Activated B cell treated with CpG ODN at 0.5 μM for 24 hours (primary cell): ENCODE data around the gene CST4. TPM values are rescaled to one million over a fixed set of nuclear protein-coding genes. Genes with fewer than 3 reads are reported as not detected.
"Not testable (repeated sequence)": the region's sequence is repeated elsewhere in the genome, so short reads cannot be mapped to it uniquely, and the experiment has no call there.

Experiments
- ATAC-seq: fragments of 200-7000 bp; cut with Tn5 transposase; one replicate; pipeline ENCODE4 v1.10.0; 2021; ENCODE audit warnings: low read depth, mild to moderate bottlenecking, moderate library complexity
- CTCF ChIA-PET: fragments of 350-600 bp; sonication (Branson Sonifier 250); formaldehyde crosslinking; loops from one replicate; lab custom pipeline; 2021; ENCODE audit warnings: antibody characterized with exemption; lab: Charles Lee
- POLR2A ChIA-PET: fragments of 350-600 bp; sonication (Branson Sonifier 250); formaldehyde crosslinking; loops from one replicate; lab custom pipeline; 2021; ENCODE audit warnings: antibody characterized with exemption; lab: Charles Lee
- DNase-seq: peaks from one replicate; pipeline ENCODE4 v3.0.0; 2022
- H3K27ac Mint-ChIP-seq: one replicate; pipeline ENCODE4 v1.8.0; 2020; ENCODE audit warnings: mixed read lengths
- H3K27me3 Mint-ChIP-seq: one replicate; pipeline ENCODE4 v1.8.0; 2021; ENCODE audit warnings: mixed read lengths
- H3K36me3 Mint-ChIP-seq: one replicate; pipeline ENCODE4 v1.8.0; 2021; ENCODE audit warnings: low read depth, mixed read lengths
- H3K4me1 Mint-ChIP-seq: one replicate; pipeline ENCODE4 v1.8.0; 2021; ENCODE audit warnings: mixed read lengths
- H3K4me3 Mint-ChIP-seq: one replicate; pipeline ENCODE4 v1.8.0; 2020; ENCODE audit warnings: mild to moderate bottlenecking, mixed read lengths
- H3K9me3 Mint-ChIP-seq: one replicate; pipeline ENCODE4 v1.8.0; 2020; ENCODE audit warnings: mixed read lengths
- CTCF ChIP-seq: fragments of 200-600 bp; IDR thresholded peaks from one replicate; pipeline ENCODE4 v1.8.0; 2022; ENCODE audit warnings: antibody characterized with exemption, mild to moderate bottlenecking
- intact Hi-C: fragments of 100-400 bp; cut with micrococcal nuclease; formaldehyde crosslinking; loops from one replicate; pipeline ENCODE4 v1.15.1; 2024
- total RNA-seq: library from RNA; stranded (reverse); gene quantifications from 2 replicates; pipeline ENCODE4 v1.2.3, GENCODE V29; 2022

CST4 gene
- total RNA-seq, 1 donor from 2014 or later = not detected

GRCh38 chr20:23663180-23663579 is 25.7 kb downstream of the CST4 start:
- intact Hi-C loops = no loop called here
- no peak overlapping the region for H3K4me3 Mint-ChIP-seq
- TF ChIP-seq CTCF = no peak
- no peak for ATAC-seq
- no peak overlapping the region for H3K27ac Mint-ChIP-seq
- H3K36me3 Mint-ChIP-seq = no peaks in the 10 kb centered on the region
- no peak for DNase-seq
- H3K4me1 Mint-ChIP-seq = no peaks in the 10 kb centered on the region
- no peaks in the 10 kb centered on the region for H3K9me3 Mint-ChIP-seq
- POLR2A ChIA-PET = no interaction called here
- H3K27me3 Mint-ChIP-seq = no peaks in the 10 kb centered on the region
- CTCF ChIA-PET = no interaction called here

GRCh38 chr20:23662276-23662870 is 26.5 kb downstream of the CST4 start:
- H3K9me3 Mint-ChIP-seq = no peaks in the 10 kb centered on the region

GRCh38 chr20:23661002-23661429 is 27.8 kb downstream of the CST4 start:
- Mint-ChIP-seq H3K27ac (no peak overlapping the region), H3K4me1 (no peaks in the 10 kb centered on the region), H3K4me3 (no peak overlapping the region), H3K9me3 (no peaks in the 10 kb centered on the region), H3K36me3 (no peaks in the 10 kb centered on the region), H3K27me3 (no peaks in the 10 kb centered on the region)
- DNase-seq = no peak
- no peak for ATAC-seq
- ChIA-PET CTCF (no interaction called here), POLR2A (no interaction called here)
- no peak for TF ChIP-seq CTCF
- intact Hi-C loops = no loop called here

More at GRCh38 chr20:23662276-23662870, 26.5 kb downstream of the CST4 start:
- no peak for TF ChIP-seq CTCF
- DNase-seq (no peak), ATAC-seq (no peak)
- ChIA-PET CTCF (no interaction called here), POLR2A (no interaction called here)
- Mint-ChIP-seq H3K27me3 (no peaks in the 10 kb centered on the region), H3K36me3 (no peaks in the 10 kb centered on the region), H3K4me3 (no peak overlapping the region), H3K27ac (no peak overlapping the region), H3K4me1 (no peaks in the 10 kb centered on the region)
- intact Hi-C loops = no loop called here

GRCh38 chr20:23659989-23660837 is 28.6 kb downstream of the CST4 start:
- peaks cover 5% of the 10 kb centered on the region for H3K4me1 Mint-ChIP-seq
- ChIA-PET POLR2A (no interaction called here), CTCF (no interaction called here)
- H3K4me3 Mint-ChIP-seq = no peak overlapping the region
- DNase-seq (no peak), ATAC-seq (no peak)
- H3K36me3 Mint-ChIP-seq = no peaks in the 10 kb centered on the region
- H3K27ac Mint-ChIP-seq = no peak overlapping the region
- no peak for TF ChIP-seq CTCF
- H3K9me3 Mint-ChIP-seq = no peaks in the 10 kb centered on the region
- intact Hi-C loops = no loop called here
- no peaks in the 10 kb centered on the region for H3K27me3 Mint-ChIP-seq

- peaks cover 11% of the 10 kb centered on the region for H3K4me1 Mint-ChIP-seq
- H3K27me3 Mint-ChIP-seq, H3K9me3 Mint-ChIP-seq, intact Hi-C loops, H3K27ac Mint-ChIP-seq, H3K36me3 Mint-ChIP-seq, POLR2A ChIA-PET, DNase-seq, CTCF ChIA-PET, H3K4me3 Mint-ChIP-seq, ATAC-seq: not testable (repeated sequence)
Measured at GRCh38 chr20:23659610-23659988, 29.2 kb downstream of the CST4 start.
